Endothelial cell of umbilical vein (primary cell): ENCODE data around the gene MAN1A1. TPM values are rescaled to one million over a fixed set of nuclear protein-coding genes. Genes with fewer than 3 reads are reported as not detected.

Experiments used
- BruUV-seq: library from RNA; stranded (reverse); fragments of 400-500 nt; replicated peaks from 2 replicates; lab custom pipeline; 2021; lab: Mats Ljungman, UMichigan
- CTCF ChIA-PET: fragments of 300-600, 350-600 bp; sonication (Branson Sonifier 250); formaldehyde crosslinking; loops from one replicate; lab custom pipeline; 2021; ENCODE audit warnings: antibody characterized with exemption, inconsistent platforms; lab: Charles Lee
- POLR2A ChIA-PET: fragments of 300-600, 350-600 bp; sonication (Branson Sonifier 250); formaldehyde crosslinking; loops from one replicate; lab custom pipeline; 2021; ENCODE audit warnings: antibody characterized with exemption, inconsistent platforms; lab: Charles Lee
- DNase-seq: peaks from one replicate; pipeline ENCODE4 v3.0.0-alpha.2; 2011; ENCODE audit warnings: low read depth, low spot score
- FAIRE-seq: peaks from 2 replicates; lab custom pipeline; 2011; peaks lifted over from hg19 to GRCh38; lab: Jason Lieb, UNC
- H2AFZ ChIP-seq: 2 replicates; pipeline ENCODE4 v1.6.0; 2012; ENCODE audit warnings: low read depth, low read length, control low read depth, inconsistent platforms
- H3K27ac ChIP-seq: 2 replicates; pipeline ENCODE4 v1.5.1; 2011; ENCODE audit warnings: low read depth, mild to moderate bottlenecking, control low read depth, low read length, moderate library complexity; ENCODE audit not compliant: insufficient read depth
- H3K27me3 ChIP-seq, 2 experiments: 2 replicates each; pipeline versions ENCODE4 v1.6.0 to v1.6.1; 2011; ENCODE audit warnings: low read length in 2 of 2, mixed read lengths in 1 of 2; ENCODE audit not compliant: control insufficient read depth in 2 of 2, insufficient read depth in 2 of 2
- H3K36me3 ChIP-seq, 2 experiments: 2 replicates in 1 of 2; 3 replicates in 1 of 2; pipeline ENCODE4 v1.5.1; 2011; ENCODE audit warnings: low read length in 2 of 2, mild to moderate bottlenecking in 1 of 2, moderate library complexity in 1 of 2; ENCODE audit not compliant: control insufficient read depth in 2 of 2, insufficient read depth in 2 of 2; ENCODE audit errors: extremely low read depth in 1 of 2
- H3K4me1 ChIP-seq: 3 replicates; pipeline ENCODE4 v1.5.1; 2011; ENCODE audit warnings: mild to moderate bottlenecking, low read length; ENCODE audit not compliant: control insufficient read depth, insufficient read depth; ENCODE audit errors: extremely low read depth
- H3K4me2 ChIP-seq: 2 replicates; pipeline ENCODE4 v1.6.1; 2011; ENCODE audit warnings: low read length, control low read depth, mixed read lengths; ENCODE audit not compliant: insufficient read depth
- H3K4me3 ChIP-seq, 3 experiments: fragments of 200-600 bp in 1 of 3; sonication (generic), shearing (Covaris generic) in 1 of 3; replicated peaks in 1 of 3; 2 replicates each; pipeline ENCODE4 v1.5.1; 2011 to 2016; ENCODE audit warnings: control low read depth in 3 of 3, low read length in 3 of 3, mild to moderate bottlenecking in 2 of 3, inconsistent platforms in 1 of 3, low read depth in 1 of 3, moderate library complexity in 1 of 3; ENCODE audit not compliant: insufficient read depth in 1 of 3
- H3K79me2 ChIP-seq: 2 replicates; pipeline ENCODE4 v1.6.0; 2012; ENCODE audit warnings: low read length, inconsistent platforms; ENCODE audit not compliant: control insufficient read depth, insufficient read depth
- H3K9ac ChIP-seq: replicated peaks from 2 replicates; pipeline ENCODE3; 2011; ENCODE audit warnings: low read length, control low read depth; ENCODE audit not compliant: insufficient read depth; ENCODE audit errors: extremely low read depth
- H3K9me1 ChIP-seq: replicated peaks from 3 replicates; pipeline ENCODE4 v1.6.0; 2011; ENCODE audit warnings: mild to moderate bottlenecking, low read length; ENCODE audit not compliant: control insufficient read depth, insufficient read depth; ENCODE audit errors: extremely low read depth
- H3K9me3 ChIP-seq: replicated peaks from 2 replicates; pipeline ENCODE4 v1.5.1; 2012; ENCODE audit warnings: low read length, inconsistent platforms; ENCODE audit not compliant: control insufficient read depth, insufficient read depth
- H4K20me1 ChIP-seq: replicated peaks from 2 replicates; pipeline ENCODE3; 2011; ENCODE audit warnings: mild to moderate bottlenecking, low read length; ENCODE audit not compliant: control insufficient read depth, insufficient read depth; ENCODE audit errors: extremely low read depth
- CTCF ChIP-seq, 2 donors: IDR thresholded peaks; 1 replicate in 1 of 2; 2 replicates in 1 of 2; pipeline ENCODE4 v1.5.1; 2011; ENCODE audit warnings: low read length in 2 of 2, mild to moderate bottlenecking in 2 of 2, moderate library complexity in 2 of 2, control low read depth in 1 of 2, inconsistent platforms in 1 of 2, low read depth in 1 of 2; ENCODE audit not compliant: insufficient read depth in 1 of 2; ENCODE audit errors: extremely low read depth in 1 of 2
- EZH2 ChIP-seq: IDR thresholded peaks from 2 replicates; pipeline ENCODE4 v1.6.1; 2012; ENCODE audit warnings: borderline replicate concordance, low read depth, mild to moderate bottlenecking, moderate library complexity, low read length, inconsistent platforms; ENCODE audit not compliant: severe bottlenecking
- FOS ChIP-seq: IDR thresholded peaks from 2 replicates; pipeline ENCODE4 v1.6.1; 2011; ENCODE audit warnings: mild to moderate bottlenecking, low read length, moderate library complexity, borderline replicate concordance; ENCODE audit not compliant: insufficient read depth
- GATA2 ChIP-seq: IDR thresholded peaks from 2 replicates; pipeline ENCODE4 v1.7.0; 2011; ENCODE audit warnings: low read depth, mild to moderate bottlenecking, moderate library complexity, mixed read lengths, low read length; ENCODE audit not compliant: insufficient read length, insufficient read depth
- JUN ChIP-seq: IDR thresholded peaks from 2 replicates; pipeline ENCODE4 v1.6.1; 2011; ENCODE audit warnings: borderline replicate concordance, low read depth; ENCODE audit not compliant: insufficient read length, insufficient read depth
- MAX ChIP-seq: IDR thresholded peaks from 2 replicates; pipeline ENCODE4 v1.6.1; 2011; ENCODE audit not compliant: insufficient read depth, insufficient read length
- MYC ChIP-seq: IDR thresholded peaks from one replicate; pipeline ENCODE4 v1.6.1; 2011; ENCODE audit warnings: mild to moderate bottlenecking, low read depth, low read length
- POLR2A ChIP-seq: IDR thresholded peaks from 2 replicates; pipeline ENCODE4 v1.6.1; 2012; ENCODE audit warnings: low read depth, mild to moderate bottlenecking, control low read depth, low read length
- POLR2AphosphoS5 ChIP-seq: IDR thresholded peaks from 2 replicates; pipeline ENCODE4 v1.6.1; 2012; ENCODE audit warnings: low read depth, mild to moderate bottlenecking, control low read depth, low read length, moderate library complexity; ENCODE audit not compliant: insufficient read depth
- dilution Hi-C: fragments of 300-500 bp; cut with MboI; formaldehyde crosslinking; loops from one replicate; pipeline ENCODE4 v1.15.0; 2019; ENCODE audit warnings: low sequenced_read_pairs; ENCODE audit not compliant: extremely low pct_ligation_motif_present
- intact Hi-C: fragments of 100-400 bp; cut with micrococcal nuclease; formaldehyde crosslinking; loops from one replicate; pipeline ENCODE4 v1.10.0; 2022
- polyA plus RNA-seq, 4 experiments: library from polyadenylated mRNA; depleted of rRNA in 3 of 4; stranded (reverse) in 3 of 4; unstranded in 1 of 4; fragments of >200 nt; gene quantifications; 2 replicates each; pipeline versions ENCODE4 v1.2.1 to v1.2.3, GENCODE V29; 2011 to 2012; ENCODE audit warnings: missing spikeins in 1 of 4
- total RNA-seq: library from RNA; stranded (reverse); gene quantifications from 2 replicates; pipeline ENCODE4 v1.2.3, GENCODE V29; 2021

The MAN1A1 gene
- total and polyA plus RNA-seq, 2 donors (not counting 3 experiments of a cell fraction or from before 2014, with no cell fraction given): 3.3 to 12.9 TPM

GRCh38 chr6:119324718-119325117 lies 24.8 kb downstream of the MAN1A1 start:
- Histone ChIP-seq H3K27ac (no peak overlapping the region), H3K4me3 (no peak overlapping the region), H3K36me3 (no peaks in the 10 kb centered on the region), H4K20me1 (no peaks in the 10 kb centered on the region), H3K9ac (no peak overlapping the region), H3K9me3 (no peaks in the 10 kb centered on the region), H3K4me1 (no peaks in the 10 kb centered on the region), H3K79me2 (no peaks in the 10 kb centered on the region), H3K27me3 (no peaks in the 10 kb centered on the region), H3K4me2 (no peak overlapping the region), H2AFZ (no peak overlapping the region), H3K9me1 (no peaks in the 10 kb centered on the region)
- TF ChIP-seq POLR2A: no peak
- TF ChIP-seq FOS: no peak
- TF ChIP-seq CTCF (IDR thresholded peaks at IDR 0.05; ENCODE audit: extremely low read depth in 1 of 2, insufficient read depth in 1 of 2, low read depth in 1 of 2, low read length in 2 of 2): no peak
- TF ChIP-seq GATA2: no peak
- TF ChIP-seq JUN: no peak
- TF ChIP-seq POLR2AphosphoS5: no peak
- TF ChIP-seq EZH2: no peak
- no peak for TF ChIP-seq MAX
- no peak for TF ChIP-seq MYC
- FAIRE-seq (no peak), DNase-seq (no peak)
- dilution Hi-C loops: no loop called here
- intact Hi-C loops: no loop called here
- ChIA-PET POLR2A (no interaction called here), CTCF (no interaction called here)
- BruUV-seq: no TSS peak
